Measurements from ENCODE around the gene PODN.

DNA sequence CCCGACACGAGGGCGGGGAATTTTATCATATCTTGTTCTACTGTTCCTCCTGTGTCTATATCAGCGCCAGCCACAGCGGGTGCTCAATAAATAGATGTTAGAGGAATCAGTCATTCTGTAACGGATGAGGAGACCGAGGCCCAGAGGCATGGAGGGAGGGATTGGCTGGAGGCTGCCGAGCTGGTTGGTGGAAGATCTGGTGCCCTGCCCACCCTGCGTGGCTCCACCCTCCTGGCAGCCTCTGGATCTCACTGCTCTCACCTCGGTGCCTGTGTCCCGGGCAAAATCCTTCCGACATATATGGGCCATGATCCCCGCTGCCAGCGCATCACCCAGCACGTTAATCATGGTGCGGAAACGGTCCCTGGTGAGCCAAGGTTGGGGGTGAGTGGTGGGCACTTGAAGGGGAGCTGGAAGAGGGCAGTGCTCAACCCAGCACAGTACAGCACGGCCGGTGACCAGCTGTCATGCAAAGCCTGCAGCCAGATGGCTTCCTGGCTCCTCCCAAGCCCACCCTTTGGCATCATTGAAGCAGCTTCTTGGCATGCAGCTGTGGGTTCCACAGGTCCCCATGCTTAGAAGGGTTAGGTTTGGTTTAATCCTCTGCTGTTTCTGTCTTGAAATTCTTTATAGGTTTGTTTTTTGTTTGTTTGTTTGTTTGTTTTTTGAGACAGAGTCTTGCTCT lies 26.7 kb downstream of the PODN start:
- TF ChIP-seq CTCF (conservative IDR thresholded peaks at IDR 0.05) = no peak
- no peak for TF ChIP-seq EZH2 (IDR thresholded peaks at IDR 0.05; ENCODE audit: low read depth)
